Stimulated activated CD4-positive, alpha-beta T cell treated with anti-CD3 and anti-CD28 coated beads, Interleukin-12 subunit alpha, Interleukin-12 subunit beta, amount 100 ng/mL, for 48 hours (primary cell): ENCODE measurements around the gene RBM19.

ENCODE experiments used
- DNase-seq, 3 donors: peaks; one replicate each; pipeline ENCODE4 v3.0.0-alpha.2; 2020; ENCODE audit warnings: low read depth in 2 of 3, low spot score in 1 of 3

Gene RBM19

DNA sequence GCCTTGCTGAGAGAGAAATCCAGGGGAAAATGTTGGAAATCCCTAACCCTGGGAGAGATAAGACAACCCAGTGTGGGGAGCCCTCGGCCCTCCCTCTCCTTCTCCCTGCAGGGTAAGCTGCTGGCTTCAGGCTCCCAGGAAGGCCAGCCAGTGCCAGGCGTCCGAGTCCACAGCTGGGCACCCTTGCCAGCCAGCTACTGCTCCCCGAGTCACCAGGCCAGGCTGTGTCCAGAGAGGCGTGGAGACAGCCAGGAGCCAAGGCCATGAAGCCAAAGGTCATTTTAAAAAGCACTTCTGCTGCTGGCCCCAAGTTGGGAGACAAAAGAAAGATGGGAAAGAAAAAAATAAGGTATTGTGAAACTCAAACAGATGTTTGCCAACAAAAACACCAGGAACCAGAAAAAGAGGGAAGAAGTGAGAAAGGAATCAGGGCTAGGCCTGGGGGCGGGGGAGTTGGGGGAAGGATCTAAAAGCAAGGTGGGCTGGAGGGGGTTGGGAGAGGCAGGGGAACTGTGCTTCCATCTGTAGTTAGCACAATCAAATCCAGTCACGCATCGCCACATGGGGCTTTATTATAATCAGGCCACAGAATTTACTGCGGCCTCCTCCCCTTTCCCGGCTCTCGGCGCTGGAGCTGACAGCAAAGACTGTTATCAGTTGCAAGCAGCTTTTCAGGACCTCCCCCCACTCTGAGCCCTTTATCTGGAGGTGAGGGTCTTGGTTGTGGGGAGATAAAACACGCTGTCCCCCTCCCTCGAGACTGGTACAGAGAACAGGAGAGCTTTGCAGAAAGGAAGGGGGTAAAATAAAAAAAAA lies 33.5 kb downstream of the RBM19 start:
- DNase-seq, result no peak

DNA sequence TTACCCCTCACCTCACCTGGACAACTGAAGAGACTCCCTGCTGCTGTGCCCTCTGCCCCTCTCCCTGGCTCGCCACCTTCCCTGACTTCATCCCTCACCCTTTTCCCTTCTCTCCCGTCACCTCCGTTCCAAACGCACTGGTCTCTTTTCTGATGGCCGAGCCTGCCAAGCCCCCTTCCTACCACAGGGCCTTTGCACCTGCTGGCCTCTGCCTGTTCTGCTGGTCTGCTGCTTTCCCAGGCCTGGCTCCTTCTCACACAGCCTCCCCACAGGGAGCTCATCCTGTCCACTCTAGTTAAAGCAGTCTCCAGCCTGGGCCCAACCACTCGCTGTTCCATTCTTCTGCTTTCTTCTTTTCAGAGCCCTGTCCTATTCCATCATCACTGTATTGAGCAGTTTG lies 34.6 kb downstream of the RBM19 start:
- DNase-seq, result no peak

GRCh38 chr12:113930249-113930648 lies 35.9 kb downstream of the RBM19 start:
- DNase-seq, result no peak

DNA sequence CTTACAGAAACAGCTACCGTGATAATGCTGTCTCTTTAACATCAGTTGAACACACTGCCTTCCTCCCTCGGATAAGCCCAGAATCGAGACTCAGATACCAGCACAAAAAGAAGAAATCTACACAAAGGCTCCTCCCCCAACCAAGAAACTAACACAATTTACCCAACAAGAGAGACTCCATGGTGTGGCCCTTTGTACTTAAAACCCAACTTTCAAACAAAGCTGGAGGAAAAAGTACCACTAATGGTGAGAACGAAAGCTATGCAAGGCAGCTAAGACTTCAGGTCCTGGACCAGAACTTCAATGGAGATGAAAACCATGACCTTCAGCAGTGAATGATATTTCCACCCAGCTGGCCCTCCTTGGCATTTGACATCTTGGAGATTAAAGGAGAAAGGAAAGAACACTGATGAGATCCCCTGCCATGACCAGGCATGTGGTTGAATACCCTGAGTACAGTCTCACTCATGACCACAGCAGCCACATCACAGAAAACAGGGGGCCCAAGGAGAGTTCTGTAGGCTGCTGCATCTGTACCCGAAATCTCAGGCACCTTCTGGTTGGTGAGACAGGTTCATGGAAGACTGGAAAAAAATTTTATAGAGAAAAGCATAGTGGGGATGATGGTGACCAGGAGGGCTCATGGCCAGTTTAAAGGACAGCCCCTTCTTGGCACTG lies 36.7 kb downstream of the RBM19 start:
- peak in 1 of 3 donors; percentile 4 for DNase-seq

DNA sequence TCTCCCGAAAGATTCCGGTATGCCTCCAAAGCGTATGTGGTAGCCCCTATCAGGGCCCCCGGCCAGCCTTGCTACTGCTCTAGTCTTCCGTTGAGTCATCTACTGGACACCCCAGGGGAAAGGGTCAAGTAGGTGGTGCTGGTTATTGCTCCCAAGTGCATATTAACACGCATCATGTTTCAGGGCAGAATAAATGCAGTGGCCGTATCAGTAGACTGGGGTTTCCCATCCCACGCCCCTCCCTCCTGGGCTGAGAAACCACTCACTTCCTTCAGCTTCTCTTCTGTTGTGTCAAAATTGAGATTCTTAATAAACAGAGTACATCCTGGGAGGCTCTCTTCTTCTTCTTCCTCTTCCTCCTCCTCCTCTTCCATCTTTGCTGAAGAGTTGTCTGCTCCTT lies 39.3 kb downstream of the RBM19 start:
- no peak for DNase-seq

GRCh38 chr12:113924341-113924740 lies 41.8 kb downstream of the RBM19 start:
- no peak for DNase-seq

DNA sequence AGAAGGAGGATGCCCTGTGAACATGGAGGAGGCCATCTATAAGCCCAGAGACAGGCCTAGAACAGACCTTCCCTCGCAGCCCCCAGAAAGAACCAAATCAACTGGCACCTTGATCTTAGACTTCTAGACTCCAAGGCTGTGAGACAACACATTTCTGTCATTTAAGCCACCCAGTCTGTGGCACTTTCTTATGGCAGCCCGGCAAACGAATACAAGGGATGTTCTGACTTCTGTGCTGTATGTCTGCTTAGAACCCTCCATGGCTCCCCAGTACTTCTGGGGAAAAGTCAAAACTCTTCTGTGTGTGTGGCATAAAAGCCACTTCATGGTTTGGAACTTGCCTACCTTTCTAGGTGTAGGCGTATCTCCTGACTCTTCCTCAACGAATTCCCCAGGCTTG lies 42.9 kb downstream of the RBM19 start:
- no peak for DNase-seq

GRCh38 chr12:113921430-113921829 lies 44.7 kb downstream of the RBM19 start:
- no peak for DNase-seq

GRCh38 chr12:113919791-113920190 lies 46.3 kb downstream of the RBM19 start:
- DNase-seq, result no peak

- no peak for DNase-seq
Measured at GRCh38 chr12:113918306-113918705, 47.8 kb downstream of the RBM19 start.

GRCh38 chr12:113917393-113917792 lies 48.7 kb downstream of the RBM19 start:
- DNase-seq, result no peak

DNA sequence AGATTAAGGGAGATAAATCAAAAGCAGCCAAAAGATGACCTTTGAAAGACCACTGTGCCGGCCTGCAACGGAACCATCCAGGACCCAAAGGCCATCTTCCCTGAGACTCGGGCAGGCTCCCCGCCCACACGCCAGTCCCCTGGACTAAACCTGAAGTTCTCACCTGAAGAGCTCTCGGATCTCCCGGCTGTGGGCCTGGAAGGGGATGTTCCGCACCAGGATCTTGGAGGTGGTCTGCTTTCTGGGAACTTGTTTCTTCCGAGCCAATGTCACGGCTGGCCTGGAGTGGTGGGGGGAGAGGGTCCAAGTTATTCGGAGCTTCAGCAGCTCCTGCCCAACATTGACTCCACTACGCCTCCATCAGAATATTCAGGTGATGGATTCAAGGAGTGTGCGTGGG lies 51.3 kb downstream of the RBM19 start:
- DNase-seq, result no peak

DNA sequence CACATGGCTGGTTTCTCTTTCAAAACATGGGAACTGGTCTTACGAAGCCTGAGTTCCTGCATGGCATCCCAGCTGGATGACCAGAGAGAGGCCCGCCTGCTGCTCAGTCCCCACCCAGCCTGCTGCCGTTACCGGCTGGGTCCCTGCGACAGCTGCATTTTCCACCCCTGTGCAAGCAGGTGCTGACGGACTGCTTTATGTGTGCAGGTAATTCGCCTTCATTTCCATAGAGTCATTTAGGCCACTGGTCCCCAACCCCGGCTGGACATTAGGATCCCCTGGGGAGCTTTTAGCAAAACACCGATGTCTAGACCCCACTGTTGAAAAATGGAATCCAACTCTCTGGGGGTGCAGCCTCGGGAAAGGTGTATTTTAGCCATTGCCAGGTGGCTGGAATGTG lies 51.9 kb downstream of the RBM19 start:
- no peak for DNase-seq

- DNase-seq, result peak; percentile 29 to 41 (median 31)
Measured at GRCh38 chr12:113912760-113913329, 53.3 kb downstream of the RBM19 start.

- no peak for DNase-seq
Measured at GRCh38 chr12:113911971-113912759, 54.0 kb downstream of the RBM19 start.

DNA sequence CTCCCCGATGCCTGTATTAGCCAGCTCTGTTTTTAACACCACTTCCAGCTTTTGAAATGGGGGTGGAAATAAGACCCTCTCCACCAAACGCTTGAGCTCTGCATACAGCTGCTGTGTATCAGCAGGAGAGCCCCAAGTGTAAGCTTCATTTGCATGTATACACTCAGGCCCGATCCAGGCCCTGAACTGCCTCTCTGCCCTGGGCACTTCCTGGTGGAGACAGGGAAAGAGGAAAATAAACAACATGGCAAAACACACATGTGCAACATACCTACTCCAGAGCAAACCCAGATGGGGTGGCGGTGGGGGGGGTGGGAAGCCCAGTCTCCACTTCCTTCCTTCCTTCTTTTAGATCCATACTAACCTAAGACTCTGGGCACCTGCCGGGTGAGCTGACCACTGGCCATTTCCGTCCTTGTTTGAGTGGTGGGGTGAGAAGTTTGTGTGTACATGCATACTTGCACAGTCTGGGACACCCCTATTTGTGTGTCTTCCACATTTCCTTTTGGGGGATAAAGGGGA lies 55.3 kb downstream of the RBM19 start:
- no peak for DNase-seq

GRCh38 chr12:113909776-113910420 lies 56.2 kb downstream of the RBM19 start:
- no peak for DNase-seq

DNA sequence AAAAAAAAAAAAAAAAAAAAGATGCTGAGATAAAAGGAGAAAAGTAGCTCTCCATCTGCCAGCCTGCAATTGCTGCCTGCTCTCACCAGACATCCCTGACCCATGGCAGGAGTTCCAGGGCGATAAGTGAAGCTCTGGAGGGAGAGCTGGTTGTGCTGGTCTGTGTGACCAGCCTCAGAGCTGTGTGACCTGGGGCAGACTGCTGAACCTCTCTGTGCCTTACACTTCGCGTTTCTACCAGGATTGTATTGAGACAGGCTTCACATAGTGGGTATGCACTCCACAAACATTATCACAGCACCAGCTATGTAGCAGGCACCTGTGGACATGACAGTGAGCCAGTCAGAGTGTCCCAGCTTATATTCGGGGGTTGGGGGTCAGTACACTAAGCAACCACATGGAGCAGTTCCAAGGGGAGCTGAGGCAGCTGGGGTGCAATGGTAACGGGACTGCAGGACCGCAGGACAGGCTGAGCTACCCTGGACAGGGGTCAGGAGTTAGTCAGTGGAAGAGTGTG lies 57.5 kb downstream of the RBM19 start:
- DNase-seq, result no peak

GRCh38 chr12:113907446-113908180 lies 58.5 kb downstream of the RBM19 start:
- DNase-seq, result no peak
